Lower leg skin (tissue), 3 donors: ENCODE data around the gene PUS10.

Experiments
- POLR2A ChIP-seq, 2 donors: fragments of 450-650 bp; IDR thresholded peaks; one replicate each; pipeline ENCODE4 v1.6.1; 2016 to 2017; ENCODE audit warnings: antibody characterized with exemption in 2 of 2, mild to moderate bottlenecking in 1 of 2, moderate library complexity in 1 of 2
- TF ChIP-seq, protein P1 (sequence below), 3 donors: fragments of 450-650 bp; IDR thresholded peaks; one replicate each; pipeline ENCODE4 v1.5.1; 2016; ENCODE audit warnings: antibody characterized with exemption in 3 of 3, mild to moderate bottlenecking in 3 of 3, moderate library complexity in 2 of 3

- TF ChIP-seq, protein P1, sequence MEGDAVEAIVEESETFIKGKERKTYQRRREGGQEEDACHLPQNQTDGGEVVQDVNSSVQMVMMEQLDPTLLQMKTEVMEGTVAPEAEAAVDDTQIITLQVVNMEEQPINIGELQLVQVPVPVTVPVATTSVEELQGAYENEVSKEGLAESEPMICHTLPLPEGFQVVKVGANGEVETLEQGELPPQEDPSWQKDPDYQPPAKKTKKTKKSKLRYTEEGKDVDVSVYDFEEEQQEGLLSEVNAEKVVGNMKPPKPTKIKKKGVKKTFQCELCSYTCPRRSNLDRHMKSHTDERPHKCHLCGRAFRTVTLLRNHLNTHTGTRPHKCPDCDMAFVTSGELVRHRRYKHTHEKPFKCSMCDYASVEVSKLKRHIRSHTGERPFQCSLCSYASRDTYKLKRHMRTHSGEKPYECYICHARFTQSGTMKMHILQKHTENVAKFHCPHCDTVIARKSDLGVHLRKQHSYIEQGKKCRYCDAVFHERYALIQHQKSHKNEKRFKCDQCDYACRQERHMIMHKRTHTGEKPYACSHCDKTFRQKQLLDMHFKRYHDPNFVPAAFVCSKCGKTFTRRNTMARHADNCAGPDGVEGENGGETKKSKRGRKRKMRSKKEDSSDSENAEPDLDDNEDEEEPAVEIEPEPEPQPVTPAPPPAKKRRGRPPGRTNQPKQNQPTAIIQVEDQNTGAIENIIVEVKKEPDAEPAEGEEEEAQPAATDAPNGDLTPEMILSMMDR (IDR thresholded peaks at IDR 0.05), result no peak
- no peak for TF ChIP-seq POLR2A (IDR thresholded peaks at IDR 0.05)
These were observed 2.1 kb downstream of the PUS10 start for GRCh38 chr2:61015976-61016375.
